Nephron progenitor cell (in vitro differentiated cells): Measurements from ENCODE around the gene WDR86.
A peak's percentile ranks its signal among the peaks of the same experiment; 100 is the strongest.

ENCODE experiments used
- DNase-seq: peaks from one replicate; pipeline ENCODE4 v3.0.0; 2021
- H3K27ac Mint-ChIP-seq: 2 replicates; pipeline ENCODE4 v1.8.0; 2021; ENCODE audit warnings: mild to moderate bottlenecking, moderate library complexity, mixed read lengths
- H3K27me3 Mint-ChIP-seq: 2 replicates; pipeline ENCODE4 v1.8.0; 2021; ENCODE audit warnings: mild to moderate bottlenecking, low read depth, mixed read lengths; ENCODE audit not compliant: poor library complexity
- H3K36me3 Mint-ChIP-seq: 2 replicates; pipeline ENCODE4 v1.8.0; 2021; ENCODE audit warnings: low read depth, mixed read lengths
- H3K4me1 Mint-ChIP-seq: 2 replicates; pipeline ENCODE4 v1.8.0; 2021; ENCODE audit warnings: mixed read lengths
- H3K4me3 Mint-ChIP-seq: 2 replicates; pipeline ENCODE4 v1.8.0; 2021; ENCODE audit warnings: mild to moderate bottlenecking, moderate library complexity, mixed read lengths
- H3K9me3 Mint-ChIP-seq: 2 replicates; pipeline ENCODE4 v1.8.0; 2021; ENCODE audit warnings: mild to moderate bottlenecking, moderate library complexity, mixed read lengths
- CTCF ChIP-seq: fragments of 200-600 bp; sonication (generic); IDR thresholded peaks from 2 replicates; pipeline ENCODE4 v1.5.0; 2021; ENCODE audit warnings: antibody characterized with exemption

The WDR86 gene

GRCh38 chr7:151388007-151388297 lies 21.9 kb downstream of the WDR86 start:
- Mint-ChIP-seq H3K4me3 (no peak overlapping the region), H3K4me1 (peaks cover 32% of the 10 kb centered on the region), H3K36me3 (peaks cover 51% of the 10 kb centered on the region), H3K9me3 (peaks cover 3% of the 10 kb centered on the region), H3K27ac (no peak overlapping the region), H3K27me3 (peaks cover 25% of the 10 kb centered on the region)
- no peak for TF ChIP-seq CTCF
- DNase-seq = no peak

- peaks cover 51% of the 10 kb centered on the region for H3K36me3 Mint-ChIP-seq
- H3K27ac Mint-ChIP-seq = no peak overlapping the region
- H3K9me3 Mint-ChIP-seq = peaks cover 3% of the 10 kb centered on the region
- H3K27me3 Mint-ChIP-seq = peaks cover 31% of the 10 kb centered on the region
- no peak overlapping the region for H3K4me3 Mint-ChIP-seq
- no peak for DNase-seq
- TF ChIP-seq CTCF = no peak
- peaks cover 31% of the 10 kb centered on the region for H3K4me1 Mint-ChIP-seq
These were observed 22.5 kb downstream of the WDR86 start for GRCh38 chr7:151387161-151388006.

GRCh38 chr7:151386301-151387160 lies 23.3 kb downstream of the WDR86 start:
- Mint-ChIP-seq H3K27ac (no peak overlapping the region), H3K9me3 (peaks cover 3% of the 10 kb centered on the region), H3K4me1 (peaks cover 35% of the 10 kb centered on the region), H3K36me3 (peaks cover 51% of the 10 kb centered on the region), H3K4me3 (no peak overlapping the region), H3K27me3 (peaks cover 37% of the 10 kb centered on the region)
- no peak for DNase-seq
- TF ChIP-seq CTCF = no peak

GRCh38 chr7:151385626-151386300 lies 24.1 kb downstream of the WDR86 start:
- no peak overlapping the region for H3K4me3 Mint-ChIP-seq
- no peak for DNase-seq
- H3K4me1 Mint-ChIP-seq = peaks cover 28% of the 10 kb centered on the region
- peak overlapping the region; percentile 42 for H3K27ac Mint-ChIP-seq
- peaks cover 3% of the 10 kb centered on the region for H3K9me3 Mint-ChIP-seq
- peaks cover 40% of the 10 kb centered on the region for H3K27me3 Mint-ChIP-seq
- H3K36me3 Mint-ChIP-seq = peaks cover 44% of the 10 kb centered on the region
- TF ChIP-seq CTCF = no peak

GRCh38 chr7:151384776-151385625 lies 24.8 kb downstream of the WDR86 start:
- no peak for TF ChIP-seq CTCF
- H3K9me3 Mint-ChIP-seq = peaks cover 3% of the 10 kb centered on the region
- peaks cover 42% of the 10 kb centered on the region for H3K27me3 Mint-ChIP-seq
- H3K4me3 Mint-ChIP-seq = no peak overlapping the region
- peaks cover 21% of the 10 kb centered on the region for H3K4me1 Mint-ChIP-seq
- peaks cover 38% of the 10 kb centered on the region for H3K36me3 Mint-ChIP-seq
- H3K27ac Mint-ChIP-seq = peak overlapping the region; percentile 42
- DNase-seq = no peak
